Gastroesophageal sphincter (tissue), 3 donors: Measurements from ENCODE around the gene TMEM45A.

ENCODE experiments used
- CTCF ChIP-seq, 4 experiments: fragments of 200-600 bp in 2 of 4; fragments of 450-650 bp in 2 of 4; sonication (generic) in 1 of 4; IDR thresholded peaks; one replicate each; pipeline ENCODE4 v1.5.1; 2017 to 2019; ENCODE audit warnings: antibody characterized with exemption in 4 of 4, mild to moderate bottlenecking in 2 of 4, moderate library complexity in 2 of 4
- EP300 ChIP-seq: sonication (generic); formaldehyde crosslinking; IDR thresholded peaks from one replicate; pipeline ENCODE4 v1.6.1; 2017; ENCODE audit warnings: antibody characterized with exemption, mild to moderate bottlenecking
- POLR2A ChIP-seq, 2 donors: fragments of 450-650 bp; IDR thresholded peaks; one replicate each; pipeline ENCODE4 v1.6.1; 2017; ENCODE audit warnings: antibody characterized with exemption in 2 of 2, mild to moderate bottlenecking in 2 of 2, moderate library complexity in 1 of 2
- POLR2AphosphoS5 ChIP-seq: sonication (generic); formaldehyde crosslinking; IDR thresholded peaks from one replicate; pipeline ENCODE4 v1.6.1; 2017; ENCODE audit warnings: antibody characterized with exemption

GRCh38 chr3:100483529-100483928 lies 8.9 kb upstream of the TMEM45A start:
- TF ChIP-seq CTCF (IDR thresholded peaks at IDR 0.05): no peak
- no peak for TF ChIP-seq POLR2A (IDR thresholded peaks at IDR 0.05)
- TF ChIP-seq EP300: no peak
- no peak for TF ChIP-seq POLR2AphosphoS5
